Right kidney (tissue), 9 donors: ENCODE results near the gene MAPKAPK2.
A peak's percentile ranks its signal among the peaks of the same experiment; 100 is the strongest.
"Not testable (repeated sequence)": the region's sequence is repeated elsewhere in the genome, so short reads cannot be mapped to it uniquely, and the experiment has no call there.

Experiments
- DNase-seq: peaks from one replicate; pipeline ENCODE4 v3.0.0-alpha.2; 2016
- long read RNA-seq, 8 donors: transcript quantifications; one replicate each; lab custom pipeline, GENCODE V29; 2026

MAPKAPK2 gene
- long read RNA-seq, donor 1, transcript MAPKAPK2-202 (10 exons, 2,961 nt), result major isoform, 17 of 17 reads
- long read RNA-seq, donor 1, partial matches to known transcripts, result 0 of 17 reads
- long read RNA-seq, donor 1, other reads (novel, unspliced or antisense), result 0 of 17 reads
- long read RNA-seq, donor 2, transcript MAPKAPK2-202 (10 exons, 2,961 nt), result major isoform, 8 of 8 reads
- long read RNA-seq, donor 2, partial matches to known transcripts, result 0 of 8 reads
- long read RNA-seq, donor 2, other reads (novel, unspliced or antisense), result 0 of 8 reads
- long read RNA-seq, donor 3, transcript MAPKAPK2-202 (10 exons, 2,961 nt), result major isoform, 10 of 34 reads
- long read RNA-seq, donor 3, partial matches to known transcripts, result 24 of 34 reads
- long read RNA-seq, donor 3, other reads (novel, unspliced or antisense), result 0 of 34 reads
- long read RNA-seq, donor 4, transcript MAPKAPK2-202 (10 exons, 2,961 nt), result major isoform, 15 of 46 reads
- long read RNA-seq, donor 4, partial matches to known transcripts, result 30 of 46 reads
- long read RNA-seq, donor 4, other reads (novel, unspliced or antisense), result 0 of 46 reads
- long read RNA-seq, donor 5, transcript MAPKAPK2-202 (10 exons, 2,961 nt), result major isoform, 18 of 41 reads
- long read RNA-seq, donor 5, partial matches to known transcripts, result 22 of 41 reads
- long read RNA-seq, donor 5, other reads (novel, unspliced or antisense), result 0 of 41 reads
- long read RNA-seq, donor 6, transcript MAPKAPK2-202 (10 exons, 2,961 nt), result major isoform, 25 of 33 reads
- long read RNA-seq, donor 6, partial matches to known transcripts, result 7 of 33 reads
- long read RNA-seq, donor 6, other reads (novel, unspliced or antisense), result 0 of 33 reads
- long read RNA-seq, donor 7, transcript MAPKAPK2-202 (10 exons, 2,961 nt), result major isoform, 28 of 88 reads
- long read RNA-seq, donor 7, partial matches to known transcripts, result 59 of 88 reads
- long read RNA-seq, donor 7, other reads (novel, unspliced or antisense), result 0 of 88 reads
- long read RNA-seq, donor 8, transcript MAPKAPK2-202 (10 exons, 2,961 nt), result major isoform, 8 of 8 reads
- long read RNA-seq, donor 8, partial matches to known transcripts, result 0 of 8 reads
- long read RNA-seq, donor 8, other reads (novel, unspliced or antisense), result 0 of 8 reads

GRCh38 chr1:206684478-206685333 lies at the start of gene MAPKAPK2:
Gene MAPKAPK2 (plus strand): TSS chr1:206684905. CDS start chr1:206685230, 325 bp downstream.
- DNase-seq, result peak; percentile 80

DNA sequence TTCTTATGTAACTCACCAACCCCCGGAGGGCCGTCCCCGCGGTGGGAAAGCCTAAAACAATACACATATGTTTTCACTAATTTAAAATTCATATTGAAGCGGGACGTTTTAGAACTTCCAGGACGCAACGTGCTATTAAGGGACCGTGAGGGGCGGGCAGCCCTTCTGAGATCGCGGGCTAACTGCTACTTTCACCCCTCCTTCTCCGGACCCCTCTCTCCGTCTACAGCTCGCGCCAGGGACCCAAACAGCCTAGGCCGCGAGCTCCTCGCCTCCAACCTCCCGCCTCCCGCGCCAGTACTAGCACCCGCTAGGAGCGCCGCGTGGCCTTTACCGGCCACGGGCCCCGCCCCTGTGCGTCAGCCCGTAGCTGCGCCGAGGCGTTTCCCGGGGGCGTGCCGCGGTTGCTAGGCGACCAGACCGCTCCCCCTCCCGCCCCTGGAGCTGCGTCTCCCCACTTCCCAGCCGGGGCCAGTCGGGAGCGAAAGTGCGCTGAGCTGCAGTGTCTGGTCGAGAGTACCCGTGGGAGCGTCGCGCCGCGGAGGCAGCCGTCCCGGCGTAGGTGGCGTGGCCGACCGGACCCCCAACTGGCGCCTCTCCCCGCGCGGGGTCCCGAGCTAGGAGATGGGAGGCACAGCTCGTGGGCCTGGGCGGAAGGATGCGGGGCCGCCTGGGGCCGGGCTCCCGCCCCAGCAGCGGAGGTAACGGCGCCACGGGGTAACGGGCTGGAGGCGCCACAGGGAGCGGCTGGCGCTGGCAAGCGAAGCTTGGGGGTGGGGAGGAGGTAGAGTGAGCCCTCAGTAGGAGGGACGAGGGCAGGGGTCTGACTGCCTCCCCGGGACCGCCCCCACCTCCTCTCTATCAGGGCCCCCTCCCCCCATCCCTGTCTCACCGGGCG lies 49.4 kb upstream of the MAPKAPK2 start, which contains the start of gene DYRK3:
Gene DYRK3, plus strand, starts transcription at position 457 of the 898 bp plus-strand sequence. Its CDS starts 168 bp downstream, at position 625.
- DNase-seq, result peak; percentile 90

- DNase-seq, result peak; percentile 48
Observed at GRCh38 chr1:206635978-206636345, 48.7 kb upstream of the MAPKAPK2 start.

DNA sequence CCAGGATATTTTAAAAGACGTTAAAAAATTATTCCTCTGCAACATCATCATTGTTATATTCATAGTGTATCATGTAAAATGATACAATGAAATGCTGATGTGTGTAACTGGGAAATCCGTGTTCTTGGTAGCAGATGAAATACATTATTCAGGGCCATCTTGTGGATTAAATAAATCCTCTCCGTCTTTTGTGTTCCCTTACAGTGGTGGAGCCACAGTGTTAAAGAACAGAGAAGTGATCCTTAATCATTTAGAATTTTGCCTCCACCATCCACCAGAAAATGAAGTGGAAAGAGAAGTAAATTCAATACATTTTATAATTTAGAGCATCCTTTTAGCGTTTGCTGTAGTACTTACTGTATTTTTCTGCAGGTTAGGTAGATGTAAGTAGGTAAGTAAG lies 48.0 kb upstream of the MAPKAPK2 start:
- DNase-seq, result no peak

- no peak for DNase-seq
Observed at GRCh38 chr1:206637605-206638004, 47.1 kb upstream of the MAPKAPK2 start.

DNA sequence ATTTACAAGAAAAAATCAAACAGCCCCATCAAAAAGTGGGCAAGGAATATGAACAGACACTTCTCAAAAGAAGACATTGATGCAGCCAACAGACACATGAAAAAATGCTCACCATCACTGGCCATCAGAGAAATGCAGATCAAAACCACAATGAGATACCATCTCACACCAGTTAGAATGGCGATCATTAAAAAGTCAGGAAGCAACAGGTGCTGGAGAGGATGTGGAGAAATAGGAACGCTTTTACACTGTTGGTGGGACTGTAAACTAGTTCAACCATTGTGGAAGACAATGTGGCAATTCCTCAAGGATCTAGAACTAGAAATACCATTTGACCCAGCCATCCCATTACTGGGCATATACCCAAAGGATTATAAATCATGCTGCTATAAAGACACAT lies 42.6 kb upstream of the MAPKAPK2 start:
- DNase-seq, result not testable (repeated sequence)

- DNase-seq, result no peak
Observed at GRCh38 chr1:206643118-206643698, 41.5 kb upstream of the MAPKAPK2 start.

- no peak for DNase-seq
Observed at GRCh38 chr1:206646504-206646903, 38.2 kb upstream of the MAPKAPK2 start.

DNA sequence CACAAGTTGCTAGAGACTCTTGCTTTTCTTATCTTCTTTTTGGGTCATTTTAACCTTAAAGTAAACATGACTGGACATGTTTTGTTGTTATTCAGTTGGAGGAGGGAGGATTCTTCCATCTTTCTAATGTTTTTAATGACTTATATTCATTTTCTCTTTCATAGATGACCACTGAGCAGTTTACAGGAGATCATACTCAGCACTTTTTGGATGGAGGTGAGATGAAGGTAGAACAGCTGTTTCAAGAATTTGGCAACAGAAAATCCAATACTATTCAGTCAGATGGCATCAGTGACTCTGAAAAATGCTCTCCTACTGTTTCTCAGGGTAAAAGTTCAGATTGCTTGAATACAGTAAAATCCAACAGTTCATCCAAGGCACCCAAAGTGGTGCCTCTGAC lies 37.5 kb upstream of the MAPKAPK2 start:
- DNase-seq, result no peak

DNA sequence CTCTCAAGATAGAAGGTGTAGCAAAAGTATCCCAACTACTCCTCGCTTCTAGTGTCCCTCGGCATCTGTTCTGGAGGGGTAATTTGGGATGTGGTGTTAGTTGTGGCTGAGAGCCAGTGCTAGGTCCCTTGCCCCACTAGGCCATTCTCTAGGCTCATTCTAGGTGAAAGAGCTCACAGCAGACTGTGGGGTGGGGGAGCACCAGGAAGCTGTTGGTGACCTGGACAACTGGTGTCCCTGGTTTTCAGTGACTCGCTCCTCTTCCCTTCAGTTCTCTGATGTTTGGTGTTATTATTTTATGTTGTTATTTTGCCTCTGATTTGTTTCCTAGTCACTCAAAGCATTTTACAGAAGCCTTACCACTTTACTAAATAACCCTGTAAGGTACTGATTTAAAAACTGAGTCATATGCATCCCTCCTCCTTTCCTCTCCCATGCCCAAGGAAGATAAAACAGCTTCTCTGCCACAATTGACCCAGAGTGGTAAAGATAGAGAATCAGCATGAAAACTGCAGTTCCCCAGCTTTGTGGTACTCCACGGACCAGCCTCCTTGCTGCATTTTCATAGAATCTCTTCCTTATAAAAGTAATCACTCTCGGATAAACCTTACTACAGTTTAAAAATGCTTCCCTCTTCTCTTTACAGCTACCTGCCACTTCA lies 35.3 kb upstream of the MAPKAPK2 start:
- no peak for DNase-seq

DNA sequence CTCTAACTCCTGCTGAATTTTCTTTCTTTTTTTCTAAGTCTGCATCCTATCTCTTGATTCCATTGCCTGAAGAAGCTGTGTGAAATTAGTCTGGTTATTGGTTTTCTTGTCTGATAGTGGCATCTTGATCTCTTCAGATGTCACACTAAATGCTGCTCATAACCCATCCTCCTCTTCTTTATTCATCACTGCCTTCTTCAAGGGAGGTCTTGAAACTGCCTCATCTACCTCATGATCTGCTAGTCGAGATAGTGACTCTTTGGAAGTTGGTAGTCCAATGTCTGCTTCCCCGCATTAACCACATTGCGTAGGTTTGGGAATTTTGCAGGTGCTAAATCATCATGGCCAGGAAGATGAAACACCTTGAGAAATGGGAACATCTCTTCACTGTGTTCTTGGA lies 33.7 kb upstream of the MAPKAPK2 start:
- no peak for DNase-seq

DNA sequence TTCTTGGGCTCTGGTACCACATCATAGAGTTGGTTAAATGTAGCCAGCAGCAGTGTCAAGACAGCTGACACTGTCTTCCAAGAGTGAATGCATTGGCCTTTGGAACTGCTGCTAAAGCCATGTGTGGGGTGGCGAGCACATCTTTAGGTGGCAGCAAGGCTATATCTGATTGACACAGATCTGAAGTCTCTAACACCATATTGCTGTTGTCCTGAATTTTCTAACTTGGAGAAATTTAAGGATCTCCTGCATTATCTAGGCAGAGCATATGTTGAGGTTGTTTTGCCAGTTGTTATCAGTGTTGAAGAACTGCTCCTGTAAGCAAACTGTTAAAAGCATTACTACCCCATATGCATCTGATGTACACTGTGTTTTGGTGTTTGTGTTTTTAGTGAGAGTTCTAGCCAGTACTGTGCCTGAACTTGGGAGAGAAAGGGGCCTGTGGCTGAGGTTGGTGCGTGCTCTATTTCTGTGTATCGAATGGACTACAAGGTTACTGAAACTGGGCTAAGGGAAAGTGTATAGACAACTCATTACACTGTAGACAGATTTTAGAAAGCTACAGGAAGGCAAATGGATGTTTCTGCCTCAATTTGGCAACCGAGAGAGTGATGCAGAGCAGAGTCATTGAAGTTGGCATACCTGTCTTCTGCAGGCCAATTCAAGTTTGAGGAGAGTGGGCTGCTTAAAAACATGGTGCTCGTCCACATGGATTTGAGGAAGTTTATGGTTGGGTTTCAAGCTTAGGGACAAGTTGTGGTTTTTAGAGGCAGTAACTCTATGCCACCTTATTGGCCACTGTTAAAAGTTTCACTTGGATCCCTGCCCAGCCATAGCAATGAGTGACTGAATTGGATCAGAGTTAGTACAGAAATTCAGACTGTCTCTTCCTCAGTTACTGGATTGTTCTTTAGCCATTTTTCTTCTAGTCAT lies 32.5 kb upstream of the MAPKAPK2 start:
- no peak for DNase-seq

- DNase-seq, result no peak
Observed at GRCh38 chr1:206653715-206654459, 30.8 kb upstream of the MAPKAPK2 start.

- no peak for DNase-seq
Observed at GRCh38 chr1:206654828-206655227, 29.9 kb upstream of the MAPKAPK2 start.

DNA sequence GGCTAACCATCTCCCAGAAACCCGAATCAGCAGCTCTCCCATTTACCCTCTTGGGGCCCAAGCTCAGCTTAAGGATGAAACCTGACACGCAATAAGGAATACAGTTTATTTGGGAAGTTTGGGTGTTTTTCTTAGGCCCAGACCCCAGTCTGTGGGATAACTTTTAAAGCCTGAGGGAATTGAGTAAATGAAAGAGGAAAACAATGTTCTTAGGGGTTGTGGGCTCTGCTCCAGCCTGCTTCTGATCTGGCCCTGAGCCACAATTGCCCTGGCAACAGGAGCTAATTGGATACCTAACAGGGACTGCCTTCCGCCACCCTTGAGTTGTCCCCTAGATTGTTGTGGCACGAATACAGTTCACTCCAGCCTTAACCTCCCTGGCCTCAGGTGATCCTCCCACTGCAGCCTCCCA lies 29.2 kb upstream of the MAPKAPK2 start:
- DNase-seq, result no peak

DNA sequence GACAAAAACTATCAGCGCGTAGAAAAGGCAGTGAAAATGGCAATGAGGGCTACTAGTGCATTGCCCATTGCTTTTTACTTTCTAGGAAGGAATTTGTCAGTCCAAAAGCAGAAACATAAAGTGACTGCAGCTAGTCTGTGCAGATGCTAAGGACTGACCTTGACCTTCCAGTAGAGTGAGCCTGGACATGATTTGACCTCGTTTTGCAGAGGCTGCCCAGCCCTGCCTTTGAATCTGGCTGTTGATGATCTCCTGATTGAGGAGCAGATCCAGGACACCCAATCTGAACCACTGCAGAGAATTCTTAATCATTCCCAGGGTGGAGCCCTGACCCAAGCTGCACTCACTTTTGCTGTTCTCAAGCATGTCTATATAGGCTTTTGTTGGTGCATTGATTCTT lies 27.8 kb upstream of the MAPKAPK2 start:
- DNase-seq, result no peak

GRCh38 chr1:206657751-206658150 lies 27.0 kb upstream of the MAPKAPK2 start:
- DNase-seq, result no peak
